Neural cell (in vitro differentiated cells): Measurements from ENCODE around the gene EPHA4. TPM values are rescaled to one million over a fixed set of nuclear protein-coding genes. Genes with fewer than 3 reads are reported as not detected.

ENCODE experiments used
- H2AFZ ChIP-seq: fragments of 200-600, 300-800 bp; sonication (generic), shearing (Covaris generic); 2 replicates; pipeline ENCODE4 v1.6.0; 2014; ENCODE audit warnings: low read depth, mild to moderate bottlenecking, antibody characterized with exemption, low read length, moderate library complexity
- H3F3A ChIP-seq: fragments of 200-600 bp; shearing (Covaris generic); 2 replicates; pipeline ENCODE4 v1.6.1; 2016; ENCODE audit warnings: mild to moderate bottlenecking, moderate library complexity, mixed read lengths, antibody characterized with exemption, low read length; ENCODE audit not compliant: insufficient read depth, poor library complexity, severe bottlenecking
- H3K27ac ChIP-seq: fragments of 200-600, 300-800 bp; sonication (generic), shearing (Covaris generic); 2 replicates; pipeline ENCODE4 v1.5.1; 2014; ENCODE audit warnings: mild to moderate bottlenecking, low read length, moderate library complexity
- H3K27me3 ChIP-seq: fragments of 300-800, 200-600 bp; sonication (generic), shearing (Covaris generic); 2 replicates; pipeline ENCODE4 v1.6.0; 2014; ENCODE audit warnings: mild to moderate bottlenecking, low read depth, low read length, moderate library complexity; ENCODE audit not compliant: insufficient read depth
- H3K36me3 ChIP-seq: fragments of 300-800, 200-600 bp; sonication (generic), shearing (Covaris generic); 2 replicates; pipeline ENCODE4 v1.5.1; 2014; ENCODE audit warnings: mild to moderate bottlenecking, antibody characterized with exemption, low read length, moderate library complexity; ENCODE audit not compliant: insufficient read depth
- H3K4me2 ChIP-seq: fragments of 300-800, 200-600 bp; sonication (generic), shearing (Covaris generic); 2 replicates; pipeline ENCODE4 v1.6.0; 2014; ENCODE audit warnings: mild to moderate bottlenecking, low read length
- H3K4me3 ChIP-seq: fragments of 300-800, 200-600 bp; sonication (generic), shearing (Covaris generic); 2 replicates; pipeline ENCODE4 v1.5.1; 2014; ENCODE audit warnings: mild to moderate bottlenecking, low read length, moderate library complexity
- H3K79me2 ChIP-seq: fragments of 200-600 bp; shearing (Covaris generic); replicated peaks from 2 replicates; pipeline ENCODE4 v1.6.0; 2014; ENCODE audit warnings: mild to moderate bottlenecking, low read length, moderate library complexity; ENCODE audit not compliant: insufficient read depth
- H3K9ac ChIP-seq: fragments of 300-800, 200-600 bp; sonication (generic), shearing (Covaris generic); 2 replicates; pipeline ENCODE4 v1.6.1; 2016; ENCODE audit warnings: mild to moderate bottlenecking, low read length, mixed read lengths
- H3K9me2 ChIP-seq: fragments of 200-600 bp; shearing (Covaris generic); 2 replicates; pipeline ENCODE4 v1.6.1; 2016; ENCODE audit warnings: mild to moderate bottlenecking, low read length, mixed read lengths; ENCODE audit not compliant: insufficient read depth
- H3K9me3 ChIP-seq: fragments of 200-600, 300-800 bp; sonication (generic), shearing (Covaris generic); 2 replicates; pipeline ENCODE4 v1.6.1; 2016; ENCODE audit warnings: mild to moderate bottlenecking, mixed run types, low read length, moderate library complexity, mixed read lengths
- H4K20me1 ChIP-seq: fragments of 200-600 bp; shearing (Covaris generic); 2 replicates; pipeline ENCODE4 v1.6.1; 2016; ENCODE audit warnings: mild to moderate bottlenecking, mixed run types; ENCODE audit not compliant: insufficient read depth
- CTCF ChIP-seq: fragments of 450-650 bp; IDR thresholded peaks from 2 replicates; pipeline ENCODE4 v1.5.1; 2014; ENCODE audit warnings: antibody characterized with exemption, mild to moderate bottlenecking, moderate library complexity; ENCODE audit not compliant: poor library complexity, severe bottlenecking
- EP300 ChIP-seq: fragments of 450-650 bp; conservative IDR thresholded peaks from 2 replicates; pipeline ENCODE4 v1.6.1; 2014; ENCODE audit warnings: antibody characterized with exemption, mild to moderate bottlenecking, moderate library complexity; ENCODE audit not compliant: poor library complexity, severe bottlenecking
- EZH2 ChIP-seq: fragments of 200-600, 300-800 bp; shearing (Covaris generic), sonication (generic); IDR thresholded peaks from 2 replicates; pipeline ENCODE4 v1.6.1; 2014; ENCODE audit warnings: antibody characterized with exemption, low read length, borderline replicate concordance, mild to moderate bottlenecking; ENCODE audit not compliant: insufficient read depth, poor library complexity, severe bottlenecking
- MXI1 ChIP-seq: fragments of 450-650 bp; conservative IDR thresholded peaks from 2 replicates; pipeline ENCODE4 v1.6.1; 2014; ENCODE audit warnings: antibody characterized with exemption, mild to moderate bottlenecking; ENCODE audit not compliant: poor library complexity, severe bottlenecking
- POLR2AphosphoS5 ChIP-seq: IDR thresholded peaks from 2 replicates; pipeline ENCODE4 v1.6.1; 2012
- REST ChIP-seq: IDR thresholded peaks from 2 replicates; pipeline ENCODE4 v1.6.1; 2012; ENCODE audit warnings: borderline replicate concordance
- SMC3 ChIP-seq: fragments of 450-650 bp; conservative IDR thresholded peaks from 2 replicates; pipeline ENCODE4 v1.6.1; 2014; ENCODE audit warnings: antibody characterized with exemption, mild to moderate bottlenecking, moderate library complexity; ENCODE audit not compliant: poor library complexity
- polyA plus RNA-seq: library from polyadenylated mRNA; depleted of rRNA; stranded (reverse); fragments of >200 nt; gene quantifications from 2 replicates; pipeline ENCODE4 v1.2.3, GENCODE V29; 2014

The EPHA4 gene
- polyA plus RNA-seq, 1 donor from 2014 or later: 71.1 TPM

DNA sequence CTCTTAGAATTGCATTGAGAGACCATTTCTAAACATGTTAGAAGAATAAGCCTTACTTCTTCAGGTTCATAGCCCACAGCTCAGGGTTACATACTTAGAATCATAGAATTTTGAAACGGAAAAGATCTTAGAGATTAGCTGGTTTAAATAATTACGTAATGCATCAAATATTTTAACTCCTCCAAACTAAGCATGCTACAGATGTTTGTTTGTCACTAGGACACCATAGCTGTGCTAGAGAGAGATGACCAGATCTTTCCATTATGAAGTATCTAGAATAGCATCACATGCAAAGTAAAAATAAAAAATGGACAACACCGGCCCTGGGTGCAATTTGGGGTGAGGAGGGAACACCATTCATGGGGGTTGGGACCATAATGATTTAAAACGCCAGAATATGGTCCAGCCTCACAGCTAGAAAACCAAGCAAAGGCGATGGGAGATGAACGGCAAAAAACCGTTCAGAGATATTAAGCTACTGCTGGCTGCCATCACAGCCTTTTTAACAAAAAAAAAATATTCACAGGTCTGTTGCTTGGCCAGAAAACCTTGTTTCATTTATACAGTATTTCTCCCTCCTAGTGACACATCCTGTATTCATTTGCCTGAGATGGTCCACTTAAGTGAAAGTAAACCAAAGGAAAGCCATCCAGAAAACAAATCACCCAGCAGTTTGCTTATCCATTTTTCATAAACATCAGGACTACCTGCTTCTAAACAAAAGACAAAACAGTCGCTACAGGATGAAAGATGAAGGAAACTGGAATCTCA is 94.2 kb downstream of the EPHA4 start (continued):
- no peak for TF ChIP-seq REST
- TF ChIP-seq SMC3: no peak

DNA sequence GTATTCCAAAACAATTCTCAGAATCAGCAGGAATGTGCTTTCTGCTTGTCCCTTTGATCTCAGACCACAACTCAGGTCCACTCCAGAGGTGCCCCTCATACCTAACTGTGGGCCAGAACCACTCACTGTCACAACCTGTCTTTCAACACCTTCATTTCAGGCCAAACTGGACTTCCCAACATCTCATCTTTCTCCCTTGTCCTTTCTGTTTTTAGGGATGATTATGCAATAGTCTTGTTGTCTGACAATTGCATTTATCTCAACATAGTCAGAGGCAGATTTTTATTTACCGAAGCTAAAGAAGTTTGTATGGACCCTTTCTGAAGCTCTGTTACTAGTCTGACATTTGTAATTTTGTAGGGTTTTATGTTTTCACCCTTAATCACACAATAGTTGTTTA is 95.9 kb downstream of the EPHA4 start:
- no peaks in the 10 kb centered on the region for H3K27me3 ChIP-seq
- TF ChIP-seq EP300 (no peak), CTCF (no peak), POLR2AphosphoS5 (no peak), SMC3 (no peak), MXI1 (no peak), EZH2 (no peak)
- H3K9me2 ChIP-seq: no peaks in the 10 kb centered on the region
- H3K9me3 ChIP-seq: no peaks in the 10 kb centered on the region
- no peak overlapping the region for H3K4me3 ChIP-seq
- no peak overlapping the region for H2AFZ ChIP-seq
- H3K4me2 ChIP-seq: no peak overlapping the region
- H3K9ac ChIP-seq: no peak overlapping the region
- H3K27ac ChIP-seq: no peak overlapping the region
- no peaks in the 10 kb centered on the region for H4K20me1 ChIP-seq
- peaks cover 31% of the 10 kb centered on the region for H3K79me2 ChIP-seq
- H3F3A ChIP-seq: peaks cover 2% of the 10 kb centered on the region
- H3K36me3 ChIP-seq: no peaks in the 10 kb centered on the region

DNA sequence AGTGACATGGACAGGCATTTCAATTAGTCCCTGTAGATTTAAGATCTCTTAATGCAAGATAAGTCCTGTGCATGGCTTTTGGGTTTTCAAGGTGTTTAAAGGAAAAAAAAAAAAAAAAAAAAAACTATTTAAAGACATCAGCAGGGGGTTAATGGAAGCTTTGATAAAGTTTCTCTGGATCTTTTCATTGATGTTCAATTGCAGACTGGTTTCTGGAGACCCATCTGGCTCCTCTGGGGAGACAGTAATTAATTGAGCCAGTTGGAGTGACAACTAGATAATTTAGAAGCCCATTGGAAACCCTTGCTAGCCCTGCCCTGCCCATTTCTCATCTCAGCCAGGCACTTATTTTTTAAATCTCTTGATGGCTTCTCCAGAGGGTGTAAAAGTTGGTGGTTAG is 98.7 kb downstream of the EPHA4 start:
- H3F3A ChIP-seq: peaks cover 2% of the 10 kb centered on the region
- H3K9me3 ChIP-seq: no peaks in the 10 kb centered on the region
- no peak overlapping the region for H3K4me2 ChIP-seq
- H3K4me3 ChIP-seq: no peak overlapping the region
- H3K79me2 ChIP-seq: peaks cover 28% of the 10 kb centered on the region
- no peak overlapping the region for H3K9ac ChIP-seq
- H3K9me2 ChIP-seq: no peaks in the 10 kb centered on the region
- TF ChIP-seq EP300: no peak
- H3K27ac ChIP-seq: no peak overlapping the region
- H4K20me1 ChIP-seq: no peaks in the 10 kb centered on the region
- no peaks in the 10 kb centered on the region for H3K36me3 ChIP-seq
- H2AFZ ChIP-seq: no peak overlapping the region
- H3K27me3 ChIP-seq: no peaks in the 10 kb centered on the region
